Measurements from ENCODE around the gene PLA2G2E.

DNA sequence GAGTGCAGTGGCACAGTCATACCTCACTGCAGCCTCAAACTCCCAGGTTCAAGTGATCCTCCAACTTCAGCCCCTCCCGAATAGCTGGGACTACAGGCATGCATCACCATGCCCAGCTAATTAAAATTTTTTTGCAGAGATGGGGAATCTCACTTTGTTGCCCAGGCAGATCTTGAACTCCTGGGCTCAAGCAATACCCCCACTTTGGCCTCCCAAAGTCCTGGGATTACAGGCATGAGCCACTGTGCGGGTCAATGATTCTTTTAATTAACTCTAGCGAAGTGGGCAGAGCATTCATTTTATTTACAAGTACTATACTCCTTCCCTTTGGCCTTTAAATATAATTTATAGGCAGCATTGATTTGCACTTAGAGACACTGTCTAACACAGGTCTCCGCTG is 43.8 kb downstream of the PLA2G2E start:
- TF ChIP-seq, protein P1, sequence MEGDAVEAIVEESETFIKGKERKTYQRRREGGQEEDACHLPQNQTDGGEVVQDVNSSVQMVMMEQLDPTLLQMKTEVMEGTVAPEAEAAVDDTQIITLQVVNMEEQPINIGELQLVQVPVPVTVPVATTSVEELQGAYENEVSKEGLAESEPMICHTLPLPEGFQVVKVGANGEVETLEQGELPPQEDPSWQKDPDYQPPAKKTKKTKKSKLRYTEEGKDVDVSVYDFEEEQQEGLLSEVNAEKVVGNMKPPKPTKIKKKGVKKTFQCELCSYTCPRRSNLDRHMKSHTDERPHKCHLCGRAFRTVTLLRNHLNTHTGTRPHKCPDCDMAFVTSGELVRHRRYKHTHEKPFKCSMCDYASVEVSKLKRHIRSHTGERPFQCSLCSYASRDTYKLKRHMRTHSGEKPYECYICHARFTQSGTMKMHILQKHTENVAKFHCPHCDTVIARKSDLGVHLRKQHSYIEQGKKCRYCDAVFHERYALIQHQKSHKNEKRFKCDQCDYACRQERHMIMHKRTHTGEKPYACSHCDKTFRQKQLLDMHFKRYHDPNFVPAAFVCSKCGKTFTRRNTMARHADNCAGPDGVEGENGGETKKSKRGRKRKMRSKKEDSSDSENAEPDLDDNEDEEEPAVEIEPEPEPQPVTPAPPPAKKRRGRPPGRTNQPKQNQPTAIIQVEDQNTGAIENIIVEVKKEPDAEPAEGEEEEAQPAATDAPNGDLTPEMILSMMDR (IDR thresholded peaks at IDR 0.05) = no peak
- TF ChIP-seq EP300 (IDR thresholded peaks at IDR 0.05; ENCODE audit: borderline replicate concordance in 1 of 2, low read depth in 1 of 2, low read length in 1 of 2) (no peak), PBX3 (IDR thresholded peaks at IDR 0.05) (no peak), SIN3A (IDR thresholded peaks at IDR 0.05; ENCODE audit: borderline replicate concordance, low read depth, low read length) (no peak), MEF2A (IDR thresholded peaks at IDR 0.05; ENCODE audit: borderline replicate concordance, low read depth) (no peak), REST (IDR thresholded peaks at IDR 0.05; ENCODE audit: low read depth, low read length) (no peak), FOXJ3 (CRISPR knock-in tag; IDR thresholded peaks at IDR 0.05) (no peak), YY1 (IDR thresholded peaks at IDR 0.05; ENCODE audit: low read depth) (no peak), SMC3 (IDR thresholded peaks at IDR 0.05; ENCODE audit: low read depth, low read length) (no peak), POLR2AphosphoS5 (IDR thresholded peaks at IDR 0.05; ENCODE audit: low read depth, low read length) (no peak), FOXM1 (IDR thresholded peaks at IDR 0.05; ENCODE audit: low read depth) (no peak), JUND (IDR thresholded peaks at IDR 0.05) (no peak)
- TF ChIP-seq, protein P2, sequence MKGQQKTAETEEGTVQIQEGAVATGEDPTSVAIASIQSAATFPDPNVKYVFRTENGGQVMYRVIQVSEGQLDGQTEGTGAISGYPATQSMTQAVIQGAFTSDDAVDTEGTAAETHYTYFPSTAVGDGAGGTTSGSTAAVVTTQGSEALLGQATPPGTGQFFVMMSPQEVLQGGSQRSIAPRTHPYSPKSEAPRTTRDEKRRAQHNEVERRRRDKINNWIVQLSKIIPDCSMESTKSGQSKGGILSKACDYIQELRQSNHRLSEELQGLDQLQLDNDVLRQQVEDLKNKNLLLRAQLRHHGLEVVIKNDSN (IDR thresholded peaks at IDR 0.05; ENCODE audit: borderline replicate concordance, low read depth) = no peak
- TF ChIP-seq, protein P3, sequence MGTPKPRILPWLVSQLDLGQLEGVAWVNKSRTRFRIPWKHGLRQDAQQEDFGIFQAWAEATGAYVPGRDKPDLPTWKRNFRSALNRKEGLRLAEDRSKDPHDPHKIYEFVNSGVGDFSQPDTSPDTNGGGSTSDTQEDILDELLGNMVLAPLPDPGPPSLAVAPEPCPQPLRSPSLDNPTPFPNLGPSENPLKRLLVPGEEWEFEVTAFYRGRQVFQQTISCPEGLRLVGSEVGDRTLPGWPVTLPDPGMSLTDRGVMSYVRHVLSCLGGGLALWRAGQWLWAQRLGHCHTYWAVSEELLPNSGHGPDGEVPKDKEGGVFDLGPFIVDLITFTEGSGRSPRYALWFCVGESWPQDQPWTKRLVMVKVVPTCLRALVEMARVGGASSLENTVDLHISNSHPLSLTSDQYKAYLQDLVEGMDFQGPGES (IDR thresholded peaks at IDR 0.05; ENCODE audit: low read depth, low read length) = no peak

Data from SK-N-SH (cell line).